Neural cell (in vitro differentiated cells): ENCODE measurements around the gene NIPBL. TPM values are rescaled to one million over a fixed set of nuclear protein-coding genes. Genes with fewer than 3 reads are reported as not detected.
"Not testable (repeated sequence)": the region's sequence is repeated elsewhere in the genome, so short reads cannot be mapped to it uniquely, and the experiment has no call there.

Experiments
- H2AFZ ChIP-seq: fragments of 200-600, 300-800 bp; sonication (generic), shearing (Covaris generic); 2 replicates; pipeline ENCODE4 v1.6.0; 2014; ENCODE audit warnings: low read depth, mild to moderate bottlenecking, antibody characterized with exemption, low read length, moderate library complexity
- H3F3A ChIP-seq: fragments of 200-600 bp; shearing (Covaris generic); 2 replicates; pipeline ENCODE4 v1.6.1; 2016; ENCODE audit warnings: mild to moderate bottlenecking, moderate library complexity, mixed read lengths, antibody characterized with exemption, low read length; ENCODE audit not compliant: insufficient read depth, poor library complexity, severe bottlenecking
- H3K27ac ChIP-seq: fragments of 200-600, 300-800 bp; sonication (generic), shearing (Covaris generic); 2 replicates; pipeline ENCODE4 v1.5.1; 2014; ENCODE audit warnings: mild to moderate bottlenecking, low read length, moderate library complexity
- H3K27me3 ChIP-seq: fragments of 300-800, 200-600 bp; sonication (generic), shearing (Covaris generic); 2 replicates; pipeline ENCODE4 v1.6.0; 2014; ENCODE audit warnings: mild to moderate bottlenecking, low read depth, low read length, moderate library complexity; ENCODE audit not compliant: insufficient read depth
- H3K36me3 ChIP-seq: fragments of 300-800, 200-600 bp; sonication (generic), shearing (Covaris generic); 2 replicates; pipeline ENCODE4 v1.5.1; 2014; ENCODE audit warnings: mild to moderate bottlenecking, antibody characterized with exemption, low read length, moderate library complexity; ENCODE audit not compliant: insufficient read depth
- H3K4me2 ChIP-seq: fragments of 300-800, 200-600 bp; sonication (generic), shearing (Covaris generic); 2 replicates; pipeline ENCODE4 v1.6.0; 2014; ENCODE audit warnings: mild to moderate bottlenecking, low read length
- H3K4me3 ChIP-seq: fragments of 300-800, 200-600 bp; sonication (generic), shearing (Covaris generic); 2 replicates; pipeline ENCODE4 v1.5.1; 2014; ENCODE audit warnings: mild to moderate bottlenecking, low read length, moderate library complexity
- H3K79me2 ChIP-seq: fragments of 200-600 bp; shearing (Covaris generic); replicated peaks from 2 replicates; pipeline ENCODE4 v1.6.0; 2014; ENCODE audit warnings: mild to moderate bottlenecking, low read length, moderate library complexity; ENCODE audit not compliant: insufficient read depth
- H3K9ac ChIP-seq: fragments of 300-800, 200-600 bp; sonication (generic), shearing (Covaris generic); 2 replicates; pipeline ENCODE4 v1.6.1; 2016; ENCODE audit warnings: mild to moderate bottlenecking, low read length, mixed read lengths
- H3K9me2 ChIP-seq: fragments of 200-600 bp; shearing (Covaris generic); 2 replicates; pipeline ENCODE4 v1.6.1; 2016; ENCODE audit warnings: mild to moderate bottlenecking, low read length, mixed read lengths; ENCODE audit not compliant: insufficient read depth
- H3K9me3 ChIP-seq: fragments of 200-600, 300-800 bp; sonication (generic), shearing (Covaris generic); 2 replicates; pipeline ENCODE4 v1.6.1; 2016; ENCODE audit warnings: mild to moderate bottlenecking, mixed run types, low read length, moderate library complexity, mixed read lengths
- H4K20me1 ChIP-seq: fragments of 200-600 bp; shearing (Covaris generic); 2 replicates; pipeline ENCODE4 v1.6.1; 2016; ENCODE audit warnings: mild to moderate bottlenecking, mixed run types; ENCODE audit not compliant: insufficient read depth
- CTCF ChIP-seq: fragments of 450-650 bp; IDR thresholded peaks from 2 replicates; pipeline ENCODE4 v1.5.1; 2014; ENCODE audit warnings: antibody characterized with exemption, mild to moderate bottlenecking, moderate library complexity; ENCODE audit not compliant: poor library complexity, severe bottlenecking
- EP300 ChIP-seq: fragments of 450-650 bp; conservative IDR thresholded peaks from 2 replicates; pipeline ENCODE4 v1.6.1; 2014; ENCODE audit warnings: antibody characterized with exemption, mild to moderate bottlenecking, moderate library complexity; ENCODE audit not compliant: poor library complexity, severe bottlenecking
- MXI1 ChIP-seq: fragments of 450-650 bp; conservative IDR thresholded peaks from 2 replicates; pipeline ENCODE4 v1.6.1; 2014; ENCODE audit warnings: antibody characterized with exemption, mild to moderate bottlenecking; ENCODE audit not compliant: poor library complexity, severe bottlenecking
- RAD21 ChIP-seq: fragments of 450-650 bp; conservative IDR thresholded peaks from 2 replicates; pipeline ENCODE4 v1.6.1; 2014; ENCODE audit warnings: antibody characterized with exemption, mild to moderate bottlenecking, moderate library complexity
- SMC3 ChIP-seq: fragments of 450-650 bp; conservative IDR thresholded peaks from 2 replicates; pipeline ENCODE4 v1.6.1; 2014; ENCODE audit warnings: antibody characterized with exemption, mild to moderate bottlenecking, moderate library complexity; ENCODE audit not compliant: poor library complexity
- TAF1 ChIP-seq: IDR thresholded peaks from 2 replicates; pipeline ENCODE4 v1.6.1; 2012; ENCODE audit warnings: low read depth
- polyA plus RNA-seq: library from polyadenylated mRNA; depleted of rRNA; stranded (reverse); fragments of >200 nt; gene quantifications from 2 replicates; pipeline ENCODE4 v1.2.3, GENCODE V29; 2014
- TF ChIP-seq, protein P1 (sequence below): IDR thresholded peaks from 2 replicates; pipeline ENCODE4 v1.6.1; 2012; ENCODE audit warnings: borderline replicate concordance

Gene NIPBL
- polyA plus RNA-seq, 1 donor from 2014 or later: 27.5 TPM

GRCh38 chr5:37082977-37083376 lies 206.4 kb downstream of the NIPBL start:
- H3K9ac ChIP-seq, H3K9me2 ChIP-seq, H3K27ac ChIP-seq, H3K79me2 ChIP-seq, H3K27me3 ChIP-seq, H3K36me3 ChIP-seq, H2AFZ ChIP-seq, H3K4me2 ChIP-seq, H3K9me3 ChIP-seq, H3K4me3 ChIP-seq, H4K20me1 ChIP-seq, H3F3A ChIP-seq: not testable (repeated sequence)

- not testable (repeated sequence) for H3K9me3 ChIP-seq, H3K79me2 ChIP-seq, H3F3A ChIP-seq, H3K27ac ChIP-seq, H3K9ac ChIP-seq, H3K27me3 ChIP-seq, H3K4me3 ChIP-seq, H3K36me3 ChIP-seq, H4K20me1 ChIP-seq, H2AFZ ChIP-seq, H3K4me2 ChIP-seq, H3K9me2 ChIP-seq
Measured at GRCh38 chr5:37086026-37086425, 209.5 kb downstream of the NIPBL start.

DNA sequence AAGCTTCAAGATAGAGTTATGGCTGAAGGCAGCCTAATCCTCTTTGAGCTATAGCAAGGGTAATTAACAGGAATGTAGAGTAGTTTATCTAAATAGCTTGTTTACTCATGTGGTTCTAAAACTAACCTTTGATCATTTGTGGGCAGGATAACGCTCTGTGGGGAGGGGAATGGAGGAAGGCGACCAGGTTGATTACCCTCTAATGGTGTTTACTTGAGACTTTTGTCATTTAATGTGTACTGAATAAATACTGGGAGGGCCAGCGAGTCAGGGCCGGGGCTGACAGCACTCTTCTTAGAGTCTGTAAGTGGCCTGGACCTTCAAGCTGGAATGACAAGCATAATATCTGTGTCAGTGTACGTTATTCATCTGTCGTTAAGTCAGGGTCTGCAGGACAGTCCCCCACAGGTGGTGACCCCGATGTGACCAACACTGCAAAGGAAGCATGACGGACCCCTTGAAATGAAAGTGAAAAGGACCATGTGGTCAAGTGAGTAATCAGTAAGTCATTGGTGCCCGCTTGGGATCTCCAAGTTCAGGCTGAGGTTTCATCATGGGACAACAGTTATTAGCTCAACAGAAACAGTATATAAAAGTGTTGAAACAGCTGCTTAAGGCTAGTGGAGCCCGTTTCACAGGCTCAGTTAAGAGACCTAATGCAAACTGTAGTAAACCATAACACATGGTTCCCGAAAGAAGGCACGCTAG lies 210.1 kb downstream of the NIPBL start:
- H3F3A ChIP-seq: no peaks in the 10 kb centered on the region
- no peak overlapping the region for H3K4me2 ChIP-seq
- TF ChIP-seq MXI1 (no peak), RAD21 (no peak), TAF1 (no peak), SMC3 (no peak), CTCF (no peak), EP300 (no peak)
- TF ChIP-seq, protein P1, sequence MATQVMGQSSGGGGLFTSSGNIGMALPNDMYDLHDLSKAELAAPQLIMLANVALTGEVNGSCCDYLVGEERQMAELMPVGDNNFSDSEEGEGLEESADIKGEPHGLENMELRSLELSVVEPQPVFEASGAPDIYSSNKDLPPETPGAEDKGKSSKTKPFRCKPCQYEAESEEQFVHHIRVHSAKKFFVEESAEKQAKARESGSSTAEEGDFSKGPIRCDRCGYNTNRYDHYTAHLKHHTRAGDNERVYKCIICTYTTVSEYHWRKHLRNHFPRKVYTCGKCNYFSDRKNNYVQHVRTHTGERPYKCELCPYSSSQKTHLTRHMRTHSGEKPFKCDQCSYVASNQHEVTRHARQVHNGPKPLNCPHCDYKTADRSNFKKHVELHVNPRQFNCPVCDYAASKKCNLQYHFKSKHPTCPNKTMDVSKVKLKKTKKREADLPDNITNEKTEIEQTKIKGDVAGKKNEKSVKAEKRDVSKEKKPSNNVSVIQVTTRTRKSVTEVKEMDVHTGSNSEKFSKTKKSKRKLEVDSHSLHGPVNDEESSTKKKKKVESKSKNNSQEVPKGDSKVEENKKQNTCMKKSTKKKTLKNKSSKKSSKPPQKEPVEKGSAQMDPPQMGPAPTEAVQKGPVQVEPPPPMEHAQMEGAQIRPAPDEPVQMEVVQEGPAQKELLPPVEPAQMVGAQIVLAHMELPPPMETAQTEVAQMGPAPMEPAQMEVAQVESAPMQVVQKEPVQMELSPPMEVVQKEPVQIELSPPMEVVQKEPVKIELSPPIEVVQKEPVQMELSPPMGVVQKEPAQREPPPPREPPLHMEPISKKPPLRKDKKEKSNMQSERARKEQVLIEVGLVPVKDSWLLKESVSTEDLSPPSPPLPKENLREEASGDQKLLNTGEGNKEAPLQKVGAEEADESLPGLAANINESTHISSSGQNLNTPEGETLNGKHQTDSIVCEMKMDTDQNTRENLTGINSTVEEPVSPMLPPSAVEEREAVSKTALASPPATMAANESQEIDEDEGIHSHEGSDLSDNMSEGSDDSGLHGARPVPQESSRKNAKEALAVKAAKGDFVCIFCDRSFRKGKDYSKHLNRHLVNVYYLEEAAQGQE: no peak
- H3K27me3 ChIP-seq: no peaks in the 10 kb centered on the region
- H3K27ac ChIP-seq: no peak overlapping the region
- H3K4me3 ChIP-seq: no peak overlapping the region
- H3K9me2 ChIP-seq: no peaks in the 10 kb centered on the region
- H3K9ac ChIP-seq: no peak overlapping the region
- no peaks in the 10 kb centered on the region for H4K20me1 ChIP-seq
- no peaks in the 10 kb centered on the region for H3K9me3 ChIP-seq
- no peaks in the 10 kb centered on the region for H3K79me2 ChIP-seq
- no peak overlapping the region for H2AFZ ChIP-seq
- H3K36me3 ChIP-seq: no peaks in the 10 kb centered on the region
